Dermis blood vessel endothelial cell (primary cell): ENCODE data around the gene RGMA. TPM values are rescaled to one million over a fixed set of nuclear protein-coding genes. Genes with fewer than 3 reads are reported as not detected.
"Not testable (repeated sequence)": the region's sequence is repeated elsewhere in the genome, so short reads cannot be mapped to it uniquely, and the experiment has no call there.

Experiments used
- DNase-seq: peaks from one replicate; pipeline ENCODE4 v3.0.0; 2010
- total RNA-seq: library from RNA; depleted of rRNA; stranded (reverse); fragments of >200 nt; gene quantifications from 2 replicates; pipeline ENCODE4 v1.2.3, GENCODE V29; 2014

RGMA gene
- total RNA-seq, 1 donor from 2014 or later, result 0.34 TPM

DNA sequence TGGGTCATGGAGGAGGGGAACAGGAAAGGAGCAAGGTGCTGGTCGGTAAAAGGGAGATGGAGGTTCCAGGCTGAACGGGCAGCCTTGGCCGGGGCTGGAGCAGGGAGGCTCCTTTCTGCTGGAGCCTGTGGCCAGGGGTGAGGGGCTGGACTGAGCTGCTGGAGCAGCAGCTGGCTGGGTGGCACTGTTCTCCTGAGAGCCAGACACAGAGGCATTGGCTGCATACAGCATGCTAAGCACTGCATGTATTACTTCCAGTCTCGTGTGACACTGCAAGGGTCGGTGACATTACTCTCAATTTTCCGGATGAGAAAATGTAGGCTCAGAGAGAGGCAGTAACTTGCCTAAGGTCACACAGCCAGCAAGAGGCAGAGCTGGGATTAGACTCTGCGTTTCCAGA, 42.3 kb downstream of the RGMA start:
- DNase-seq, result no peak

DNA sequence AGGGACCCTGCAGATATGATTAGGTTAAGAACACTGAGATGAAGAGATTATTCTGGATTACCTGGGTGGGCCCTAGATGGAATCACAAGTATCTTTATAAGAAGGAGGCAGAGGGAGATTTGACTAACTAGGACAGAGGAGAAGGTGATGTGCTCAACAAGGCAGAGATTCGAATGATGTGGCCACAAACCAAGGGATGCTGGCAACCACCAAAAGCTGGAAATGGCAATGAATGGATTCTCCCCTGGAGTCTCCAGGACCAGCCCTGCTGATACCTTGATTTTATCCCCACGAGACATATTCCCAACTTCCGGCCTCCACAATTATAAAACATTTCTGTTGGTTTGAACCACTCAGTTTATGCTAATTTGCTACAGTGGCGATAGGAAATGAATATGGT, 42.9 kb downstream of the RGMA start:
- DNase-seq, result no peak

DNA sequence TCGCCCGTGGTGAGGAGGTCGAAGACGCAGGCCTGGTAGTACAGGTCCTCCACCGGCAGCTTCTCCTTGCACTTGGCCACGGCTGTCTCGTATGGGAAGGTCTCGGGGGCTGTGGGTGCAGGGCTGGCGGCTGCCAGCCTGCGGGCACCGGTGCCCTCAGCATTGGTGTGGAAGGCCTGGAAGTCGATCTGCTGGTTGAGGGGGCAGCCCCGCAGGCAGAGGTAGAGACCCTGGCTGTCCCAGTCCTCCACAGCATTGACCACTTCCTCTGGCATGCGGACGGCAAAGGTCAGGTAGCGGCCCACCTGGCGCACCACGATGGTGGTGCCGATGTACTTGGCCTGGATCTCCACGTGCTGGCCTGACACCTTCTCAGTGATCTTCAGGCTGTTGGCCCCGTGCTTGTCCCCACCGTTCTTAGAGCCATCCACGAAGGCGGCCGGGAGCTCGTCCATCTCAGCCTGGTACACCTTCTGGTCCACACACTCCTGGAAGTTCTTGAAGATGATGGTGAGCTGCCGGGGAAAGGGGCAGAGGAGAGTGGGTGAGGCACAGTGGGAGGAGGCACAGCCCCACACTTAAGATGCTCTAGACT, 43.7 kb downstream of the RGMA start:
- no peak for DNase-seq

DNA sequence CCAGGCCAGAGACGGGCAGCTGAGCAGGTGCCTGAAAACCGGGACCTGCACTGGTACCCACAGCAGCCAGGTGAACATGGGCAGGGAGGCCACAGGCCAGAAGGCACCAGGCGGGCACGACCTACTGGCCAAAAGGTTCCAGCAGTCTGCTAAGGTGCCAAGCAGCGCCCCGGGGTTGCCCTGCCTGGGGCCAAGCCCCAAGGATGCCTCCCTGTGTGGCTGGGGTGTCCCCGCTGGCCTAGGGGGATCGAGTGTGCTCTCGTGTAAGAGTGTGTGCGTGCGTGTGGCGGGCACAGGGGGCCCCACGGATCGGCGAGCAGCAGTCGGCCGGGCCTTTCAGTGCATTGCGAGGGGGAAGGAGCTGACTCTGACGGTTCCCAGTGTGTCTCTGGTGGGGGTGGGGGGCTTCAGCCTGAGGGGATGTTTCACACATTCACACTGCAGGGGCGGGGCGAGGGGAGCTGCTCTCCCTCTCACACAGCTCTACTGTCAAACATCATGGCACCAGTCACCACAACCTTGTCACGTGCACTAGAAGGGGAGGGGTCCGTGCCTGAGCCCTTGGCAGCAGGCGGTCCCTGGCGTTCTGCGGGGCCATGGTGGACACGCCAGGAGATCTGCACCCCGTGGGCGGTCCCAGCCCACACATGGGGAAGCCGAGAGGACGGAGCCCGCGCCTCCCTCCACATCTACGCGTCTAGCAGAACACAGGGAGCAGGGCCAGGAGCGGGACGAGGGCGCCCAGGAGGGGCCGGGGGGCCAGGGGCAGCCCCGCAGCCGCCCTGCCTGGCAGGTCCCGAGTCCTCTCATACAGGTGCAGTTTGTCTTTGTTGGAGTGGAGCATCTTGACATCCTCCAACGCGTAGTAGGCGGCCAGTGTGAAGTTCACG, 44.5 kb downstream of the RGMA start:
- no peak for DNase-seq

DNA sequence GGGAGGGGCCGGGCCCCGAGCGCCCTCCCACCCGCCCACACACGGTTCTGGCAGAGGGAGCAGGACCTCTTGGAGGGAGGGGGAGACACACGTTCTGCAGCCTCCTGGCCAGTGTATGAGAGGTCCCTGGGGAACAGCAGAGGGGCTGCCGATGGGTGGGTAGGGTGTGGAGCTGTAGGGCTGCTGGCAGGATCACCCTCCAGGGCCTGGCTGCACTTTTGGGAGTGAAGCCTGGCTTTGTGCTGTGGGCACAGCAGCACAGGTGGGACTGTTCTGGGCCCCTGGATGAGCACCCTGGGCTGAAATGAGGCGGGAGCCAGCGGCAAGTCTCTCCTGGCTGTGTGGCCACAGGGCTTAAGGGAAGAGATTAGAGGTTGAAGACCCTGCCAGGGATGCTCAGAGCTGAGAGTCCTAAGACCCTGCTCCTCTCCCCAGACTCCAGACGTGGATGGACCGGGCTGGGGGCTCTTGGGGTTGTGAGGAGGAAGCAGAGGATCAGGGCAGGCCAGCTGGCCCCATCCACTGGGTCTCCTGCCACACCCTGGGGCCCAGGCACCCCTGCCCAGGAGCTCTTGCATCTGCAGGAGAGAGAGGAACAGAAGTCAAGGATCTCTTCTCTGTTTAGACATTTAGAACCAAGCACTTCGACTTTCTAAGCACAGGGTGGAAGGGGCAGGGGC, 45.2 kb downstream of the RGMA start:
- no peak for DNase-seq

DNA sequence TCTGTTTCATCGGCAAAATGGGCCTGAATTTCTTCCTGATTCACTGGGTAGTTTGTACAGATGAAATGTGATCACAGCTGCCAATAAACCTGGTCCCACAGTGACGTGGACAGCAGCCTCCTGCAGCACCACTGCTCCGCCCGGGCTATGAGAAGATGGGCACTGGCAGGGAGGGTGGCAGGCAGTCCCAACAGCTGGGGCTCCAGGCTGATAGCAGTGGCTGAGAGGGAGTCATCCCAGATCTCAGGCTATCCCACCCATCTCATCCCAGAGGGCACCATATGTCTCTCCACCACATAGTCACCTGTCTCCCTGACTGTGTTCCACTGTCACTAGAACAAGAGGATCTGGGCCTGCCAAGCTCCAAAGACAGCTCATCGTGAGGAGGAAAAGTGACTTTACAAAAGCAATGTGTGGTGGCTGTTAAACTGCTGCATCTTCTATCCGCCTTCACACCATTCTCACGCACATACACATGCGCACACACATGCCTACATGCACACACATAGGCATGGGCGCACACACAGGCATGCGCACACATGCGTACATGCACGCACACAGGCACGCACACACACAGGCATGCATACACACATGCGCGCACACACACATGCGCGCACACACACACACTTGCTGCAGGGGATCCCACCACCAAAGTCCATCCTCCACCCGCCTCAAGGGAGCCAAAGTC, 46.2 kb downstream of the RGMA start:
- DNase-seq, result no peak

DNA sequence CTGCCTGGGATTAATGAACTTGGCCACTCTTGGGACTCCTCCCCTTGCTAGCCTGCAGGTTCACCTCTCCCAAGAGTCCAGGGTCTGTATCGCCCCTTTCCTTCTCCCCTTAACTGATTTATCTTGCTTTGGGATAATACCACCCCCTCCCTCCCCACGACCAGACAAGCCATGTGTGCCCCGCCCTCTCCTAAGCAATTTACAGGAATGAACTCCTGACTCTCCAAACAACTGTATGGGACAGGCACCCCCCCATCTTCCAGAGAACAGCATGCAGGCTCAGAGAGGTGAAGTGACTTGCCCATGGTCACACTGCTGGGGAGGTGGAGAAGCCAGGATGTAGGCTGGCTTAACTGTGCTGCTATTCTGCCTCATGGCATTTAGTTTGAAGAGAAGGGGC, 46.8 kb downstream of the RGMA start:
- DNase-seq, result no peak

DNA sequence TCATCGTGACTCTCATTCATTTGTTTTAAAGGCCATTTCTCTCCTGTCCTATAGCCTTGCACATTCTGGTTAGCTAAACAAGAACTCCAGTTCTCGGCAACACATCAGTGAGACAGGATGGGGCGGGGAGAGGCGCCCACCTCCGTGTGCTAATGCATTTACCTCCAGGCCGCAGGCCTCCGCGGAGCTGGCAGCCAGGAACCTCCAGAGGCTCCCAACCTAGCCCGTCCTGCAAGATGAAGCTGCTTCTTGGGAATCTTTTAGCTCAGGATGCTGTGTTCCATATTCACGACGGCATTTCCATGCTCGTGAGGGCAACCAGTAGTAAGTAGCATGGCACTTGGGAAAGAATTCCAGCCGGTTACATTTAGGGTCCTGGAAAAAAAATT, 47.9 kb downstream of the RGMA start:
- no peak for DNase-seq

DNA sequence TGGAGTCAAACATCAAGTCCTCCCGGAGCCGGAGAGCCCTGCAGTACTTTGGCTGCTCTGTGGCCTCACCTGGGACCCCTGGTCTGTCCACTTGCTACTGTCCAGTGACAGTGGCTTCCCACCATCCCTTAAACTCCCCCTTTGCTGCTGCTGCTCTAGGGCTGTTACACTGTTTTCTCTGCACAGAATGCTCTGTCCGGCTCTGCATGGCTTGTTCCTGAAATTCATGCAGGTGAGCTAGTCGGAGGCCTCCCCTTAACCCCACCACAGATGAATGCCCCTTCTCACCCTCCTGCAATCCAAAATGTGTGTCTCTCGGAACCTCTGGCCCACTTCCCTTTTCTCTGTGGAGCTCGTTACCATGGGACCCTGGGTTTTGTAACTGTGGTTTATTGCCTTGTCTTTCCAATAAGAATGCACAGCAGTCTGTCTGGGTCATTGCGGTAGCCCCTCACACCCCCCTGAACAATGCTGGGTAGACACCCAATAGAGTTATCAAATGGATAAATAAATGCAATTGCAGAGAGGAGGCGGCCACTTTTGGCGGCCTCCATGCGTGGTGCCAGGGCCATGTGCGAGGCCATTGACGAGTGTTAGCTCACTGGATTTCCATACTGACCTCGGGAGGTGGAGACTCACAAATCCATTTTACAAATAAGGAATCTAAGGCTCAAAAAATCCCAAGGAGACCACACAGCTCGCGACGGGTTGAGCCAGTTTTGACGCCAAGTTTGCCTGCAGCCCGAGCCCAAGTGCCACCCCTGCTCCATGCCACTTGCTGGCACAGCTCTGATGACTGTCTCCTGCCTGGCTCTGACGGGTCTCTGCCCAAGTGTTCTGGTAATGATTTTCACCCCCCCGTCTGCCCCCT, 48.5 kb downstream of the RGMA start:
- DNase-seq, result no peak

DNA sequence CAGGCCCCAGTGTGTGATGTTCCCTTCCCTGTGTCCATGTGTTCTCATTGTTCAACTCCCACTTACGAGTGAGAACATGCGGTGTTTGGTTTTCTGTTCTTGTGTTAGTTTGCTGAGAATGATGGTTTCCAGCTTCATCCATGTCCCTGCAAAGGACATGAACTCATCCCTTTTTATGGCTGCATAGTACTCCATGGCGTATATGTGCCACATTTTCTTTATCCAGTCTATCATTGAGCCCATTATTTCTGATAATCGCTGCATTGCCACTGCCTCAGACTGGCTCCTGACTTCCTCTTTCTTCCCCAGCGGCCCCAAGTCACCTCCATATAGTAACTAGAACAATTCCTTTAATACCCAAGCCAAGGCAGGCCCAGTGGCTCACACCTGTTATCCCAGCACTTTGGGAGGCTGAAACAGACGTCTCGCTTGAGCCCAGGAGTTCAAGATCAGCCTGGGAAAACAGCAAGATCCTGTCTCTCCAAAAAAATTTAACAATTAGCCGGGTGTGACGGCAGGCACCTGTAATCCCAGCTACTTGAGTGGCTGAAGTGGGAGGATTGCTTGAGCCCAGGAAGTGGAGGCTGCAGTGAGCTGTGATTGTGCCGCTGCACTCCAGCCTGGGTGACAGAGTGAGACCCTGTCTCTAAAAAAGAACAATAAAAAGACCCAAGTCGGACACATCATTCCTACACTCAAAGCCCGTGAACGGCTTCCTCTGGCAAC, 49.3 kb downstream of the RGMA start:
- not testable (repeated sequence) for DNase-seq

DNA sequence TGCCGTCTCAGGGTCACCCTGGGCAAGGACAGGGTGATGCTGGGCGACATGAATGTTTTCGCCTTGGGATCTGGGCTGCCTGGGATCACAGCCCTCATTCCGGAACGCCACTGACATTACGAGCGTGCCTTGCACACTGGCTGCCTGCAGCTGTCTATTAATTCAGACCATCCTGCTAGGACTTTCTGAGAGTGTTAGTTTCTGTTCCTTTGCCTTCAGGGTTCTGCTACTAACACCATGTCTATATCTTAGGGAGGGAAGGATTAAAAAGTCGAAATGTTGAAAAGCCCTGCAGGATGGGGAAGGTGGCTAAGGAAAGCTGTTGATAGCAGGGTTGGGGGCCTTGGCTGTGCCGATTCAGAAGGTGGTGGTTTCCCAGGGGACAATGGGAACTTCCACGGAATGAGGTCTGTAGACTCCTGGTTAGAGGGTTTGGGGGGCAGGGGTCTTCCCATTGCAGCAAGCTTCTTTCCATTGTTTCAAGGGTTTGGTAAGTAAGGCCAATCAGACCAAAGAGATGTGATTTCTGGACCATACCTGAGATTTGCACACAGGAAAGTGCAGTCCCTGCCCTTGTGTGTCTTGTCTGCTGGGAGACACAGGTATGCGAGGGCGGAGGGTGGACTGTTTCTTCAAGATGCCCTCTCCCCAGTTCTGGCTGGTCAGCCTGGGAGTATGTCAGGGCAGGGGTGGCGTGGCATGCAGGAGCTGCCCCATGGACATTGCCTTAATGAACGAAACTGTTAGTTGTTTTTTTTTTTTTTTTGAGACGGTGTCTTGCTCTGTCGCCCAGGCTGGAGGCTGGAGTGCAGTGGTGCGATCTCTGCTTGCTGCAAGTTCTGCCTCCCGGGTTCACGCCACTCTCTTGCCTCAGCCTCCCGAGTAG, 50.9 kb downstream of the RGMA start:
- DNase-seq, result no peak

DNA sequence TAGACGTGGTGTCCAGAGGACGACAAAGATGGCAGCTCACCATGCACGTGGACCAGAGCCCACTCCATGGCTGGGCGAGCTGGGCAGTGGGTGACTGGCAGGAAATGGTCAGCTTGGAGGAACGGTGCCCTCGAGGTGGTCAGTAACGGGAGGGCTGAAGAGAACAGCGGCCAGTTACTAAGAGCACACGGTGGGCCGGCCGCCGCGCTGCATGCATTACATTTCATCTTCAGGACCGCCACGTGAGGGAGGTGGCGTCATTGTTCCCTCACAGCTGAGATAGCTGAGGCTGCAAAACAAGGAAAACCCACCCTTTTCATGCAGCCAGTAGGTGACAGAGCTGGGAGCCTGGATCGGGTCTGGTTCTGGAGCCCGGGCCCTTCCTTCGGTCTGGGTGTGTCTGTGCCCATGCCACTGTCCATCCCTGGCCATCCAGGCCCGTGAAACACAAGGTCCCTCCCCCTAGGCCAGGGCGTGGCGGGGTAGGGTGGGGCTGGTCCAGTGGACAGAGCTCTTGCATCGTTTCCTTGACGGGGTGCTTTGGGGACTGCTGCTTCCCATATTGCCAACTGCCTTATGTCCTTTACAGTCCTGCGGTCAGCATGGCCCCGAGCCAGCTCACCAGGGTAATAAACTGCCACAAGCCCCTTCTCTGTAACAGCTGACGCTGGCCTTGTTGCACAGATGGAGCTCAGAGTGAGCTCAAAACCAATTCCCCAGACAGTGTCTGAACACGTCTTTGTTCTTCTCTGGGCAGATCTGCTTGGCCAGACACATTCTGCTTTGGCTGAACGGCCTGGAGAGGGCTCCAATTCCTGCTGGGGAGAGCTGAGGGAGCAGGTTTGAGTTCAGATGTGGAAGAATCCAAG, 51.8 kb downstream of the RGMA start:
- no peak for DNase-seq

DNA sequence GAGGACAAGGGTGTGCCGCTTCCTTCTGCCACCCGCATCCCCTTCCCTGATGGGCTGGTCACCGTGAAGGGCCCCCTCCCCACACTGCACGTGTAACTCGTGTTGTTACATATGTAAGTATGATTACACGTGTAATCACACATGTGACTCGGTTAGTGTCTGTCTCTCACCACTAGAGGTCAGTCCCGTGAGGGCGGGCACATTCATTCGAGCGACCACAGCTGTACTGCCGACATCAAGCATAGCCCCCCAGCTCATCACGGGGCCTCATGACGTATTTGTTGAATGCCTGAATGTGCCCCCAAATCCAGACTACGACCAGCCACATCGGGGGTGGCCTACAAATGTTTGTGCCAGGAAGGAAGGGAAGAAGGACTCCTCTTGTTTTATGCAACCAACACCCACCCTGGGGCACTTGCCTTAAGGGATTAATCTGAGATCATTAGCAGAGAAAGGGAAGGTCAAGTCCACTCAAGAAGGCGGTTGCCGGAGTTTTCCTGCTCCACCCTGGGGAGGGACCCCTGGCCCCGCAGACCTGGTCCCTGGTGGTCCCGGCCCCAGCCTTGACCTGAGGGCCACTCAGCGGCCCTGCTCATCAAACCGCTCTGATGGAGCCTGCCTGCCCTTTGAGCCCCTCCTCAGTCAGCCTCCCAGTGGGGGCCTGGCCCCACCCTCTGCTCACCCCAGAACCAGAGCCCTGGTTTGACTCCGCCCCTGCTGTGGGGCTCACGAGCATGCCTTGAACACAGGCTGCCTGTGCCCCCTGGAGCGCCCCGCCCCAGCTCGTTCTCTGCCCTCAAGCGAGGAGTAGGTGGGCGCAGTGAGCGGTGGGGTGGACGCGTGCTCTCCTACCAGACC, 52.8 kb downstream of the RGMA start:
- DNase-seq, result peak; percentile 67

DNA sequence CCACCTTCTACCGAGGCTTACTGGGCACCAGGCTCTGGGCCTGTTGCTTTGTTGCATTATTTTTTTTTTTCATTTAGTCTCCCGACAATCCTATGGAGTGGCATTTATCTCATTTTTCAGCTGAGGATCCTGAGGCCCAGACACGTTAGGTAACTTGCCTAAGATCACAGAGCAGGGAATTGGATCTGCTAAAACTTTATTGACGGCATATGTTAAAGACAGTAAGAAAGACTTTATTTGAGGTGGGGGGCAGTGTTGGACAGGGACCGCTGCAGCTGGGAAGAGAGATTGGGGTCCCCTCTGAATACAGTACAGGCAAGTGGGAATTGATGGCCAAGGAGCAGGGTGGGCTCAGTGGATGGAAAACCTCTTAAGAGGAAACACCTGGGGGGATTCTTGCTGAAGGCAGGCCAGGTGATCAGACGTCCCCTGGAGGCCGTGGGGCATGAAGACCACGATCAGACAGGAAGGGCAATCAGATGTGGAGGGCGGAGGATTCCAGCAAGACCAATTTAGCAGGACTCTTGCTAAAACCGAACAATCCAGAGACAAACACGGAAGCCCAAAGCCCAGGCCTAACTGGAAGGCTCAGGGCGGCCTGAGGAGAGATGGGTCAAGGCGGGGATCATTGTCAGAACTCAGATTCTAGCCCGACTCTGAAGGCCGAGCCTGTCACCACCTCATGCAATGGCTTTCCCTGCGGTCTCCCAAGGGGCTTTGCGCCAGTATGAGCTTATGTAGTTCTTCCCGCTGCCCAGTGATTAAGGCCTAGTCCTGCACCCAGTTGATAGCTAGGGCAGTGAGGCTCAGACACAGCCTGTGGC, 53.7 kb downstream of the RGMA start:
- no peak for DNase-seq

DNA sequence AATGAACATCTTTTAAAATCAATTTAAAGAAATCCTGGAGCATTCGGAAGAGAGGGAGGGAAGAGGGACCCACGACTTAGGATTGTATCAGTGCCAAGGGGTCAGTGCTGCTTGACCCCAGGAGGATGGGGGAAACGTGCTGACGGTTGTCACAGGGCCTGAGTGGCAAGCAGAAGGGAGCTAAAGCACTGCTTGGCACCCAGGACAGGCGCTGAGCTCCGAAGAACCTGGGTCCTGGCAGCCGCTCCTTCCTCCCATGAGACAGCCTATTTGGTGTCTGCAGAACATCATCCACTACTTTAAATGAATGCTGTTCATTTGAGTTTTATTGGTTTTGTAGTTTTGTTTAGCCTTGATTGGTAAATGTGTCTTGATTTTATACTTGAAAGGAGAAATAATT, 54.5 kb downstream of the RGMA start:
- DNase-seq, result no peak

DNA sequence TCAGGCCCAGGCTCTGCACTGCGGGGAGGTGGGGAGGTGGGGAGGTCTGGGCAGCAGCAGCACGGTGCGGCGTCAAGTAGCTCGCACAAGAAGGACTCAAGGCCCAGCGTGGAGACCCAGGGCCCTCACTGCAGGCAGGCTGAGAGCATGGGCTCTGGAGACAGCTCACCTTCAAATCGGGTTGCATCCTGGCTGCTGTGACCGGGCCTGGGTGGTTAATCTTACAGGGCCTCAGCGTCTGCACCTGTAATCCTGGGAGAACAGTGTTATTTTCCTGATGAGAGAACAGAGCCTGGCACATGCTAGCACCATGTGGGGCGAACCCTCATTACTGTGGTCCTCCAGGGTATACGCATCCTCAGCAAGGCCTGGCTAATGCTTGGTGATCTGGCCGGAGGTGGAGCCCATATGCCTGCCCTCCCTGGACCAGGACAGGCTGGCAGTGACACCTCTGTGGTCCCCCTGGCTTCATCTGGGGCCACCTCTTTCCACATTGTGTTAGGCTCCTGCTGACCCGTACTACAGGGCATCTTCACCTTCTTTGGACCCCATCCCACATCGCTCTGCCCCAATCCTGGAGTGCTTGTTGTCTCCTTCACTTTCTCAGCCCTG, 55.5 kb downstream of the RGMA start:
- no peak for DNase-seq
